Smooth muscle cell (in vitro differentiated cells): ENCODE measurements around the gene CRISPLD2. TPM values are rescaled to one million over a fixed set of nuclear protein-coding genes. Genes with fewer than 3 reads are reported as not detected.

ENCODE experiments used
- DNase-seq: peaks from one replicate; lab custom pipeline; 2025; ENCODE audit not compliant: unreplicated experiment; lab: John Stamatoyannopoulos, UW
- H2AFZ ChIP-seq: fragments of 200-600 bp; sonication (generic); 2 replicates; pipeline ENCODE4 v1.6.0; 2016; ENCODE audit warnings: antibody characterized with exemption, low read depth, mild to moderate bottlenecking
- H3F3A ChIP-seq: fragments of 200-600 bp; sonication (generic); 2 replicates; pipeline ENCODE4 v1.6.0; 2017; ENCODE audit warnings: antibody characterized with exemption, low read depth
- H3K27ac ChIP-seq: fragments of 200-600 bp; sonication (generic); 2 replicates; pipeline ENCODE4 v1.5.1; 2016; ENCODE audit warnings: low read depth, mild to moderate bottlenecking
- H3K27me3 ChIP-seq: fragments of 200-600 bp; sonication (generic); 2 replicates; pipeline ENCODE4 v1.6.1; 2016; ENCODE audit warnings: low read depth, mild to moderate bottlenecking
- H3K36me3 ChIP-seq: fragments of 200-600 bp; sonication (generic); 2 replicates; pipeline ENCODE4 v1.5.1; 2016; ENCODE audit warnings: low read depth
- H3K4me1 ChIP-seq: fragments of 200-600 bp; sonication (generic); 2 replicates; pipeline ENCODE4 v1.5.1; 2016; ENCODE audit warnings: low read depth
- H3K4me2 ChIP-seq: fragments of 200-600 bp; sonication (generic); 2 replicates; pipeline ENCODE4 v1.6.0; 2016; ENCODE audit warnings: mild to moderate bottlenecking
- H3K4me3 ChIP-seq: fragments of 200-600 bp; sonication (generic); 2 replicates; pipeline ENCODE4 v1.5.1; 2016; ENCODE audit warnings: mild to moderate bottlenecking
- H3K79me2 ChIP-seq: fragments of 200-600 bp; sonication (generic); 2 replicates; pipeline ENCODE4 v1.6.0; 2016; ENCODE audit warnings: low read depth, mild to moderate bottlenecking
- H3K9ac ChIP-seq: fragments of 200-600 bp; sonication (generic); 2 replicates; pipeline ENCODE4 v1.6.0; 2016; ENCODE audit warnings: low read depth
- H3K9me3 ChIP-seq: fragments of 200-600 bp; sonication (generic); replicated peaks from 2 replicates; pipeline ENCODE4 v1.5.1; 2016; ENCODE audit warnings: low read depth
- H4K20me1 ChIP-seq: fragments of 200-600 bp; sonication (generic); 2 replicates; pipeline ENCODE4 v1.6.0; 2016; ENCODE audit warnings: low read depth
- CTCF ChIP-seq: fragments of 200-600 bp; sonication (generic); IDR thresholded peaks from 2 replicates; pipeline ENCODE4 v1.5.1; 2017; ENCODE audit warnings: borderline replicate concordance, mild to moderate bottlenecking, antibody characterized with exemption; ENCODE audit not compliant: insufficient read depth, poor library complexity, severe bottlenecking
- WGBS: methylation state at CpG from one replicate; pipeline ENCODE4 v1.1.7; 2016; ENCODE audit warnings: low lambda C conversion rate; 5-methylcytosine and 5-hydroxymethylcytosine counted together
- polyA plus RNA-seq: library from polyadenylated mRNA; unstranded; fragments of >200 nt; fragmentation: Nextera tagmentation; extraction: Ambion mirVana; gene quantifications from 2 replicates; pipeline ENCODE4 v1.2.1, GENCODE V29; 2016
- total RNA-seq: library from RNA; depleted of rRNA; stranded (reverse); fragments of >200 nt; gene quantifications from 2 replicates; pipeline ENCODE4 v1.2.3, GENCODE V29; 2014

CRISPLD2 gene
- total and polyA plus RNA-seq, 2 experiments from 2014 or later = 63.1 to 105 TPM

GRCh38 chr16:84907051-84907450 lies 87.3 kb downstream of the CRISPLD2 start:
- no peaks in the 10 kb centered on the region for H3K27me3 ChIP-seq
- H3K9ac ChIP-seq = no peak overlapping the region
- no peaks in the 10 kb centered on the region for H4K20me1 ChIP-seq
- DNase-seq = no peak
- no peaks in the 10 kb centered on the region for H3K36me3 ChIP-seq
- no peak for TF ChIP-seq CTCF
- H3K4me2 ChIP-seq = peak overlapping the region; percentile 57
- H3K27ac ChIP-seq = peak overlapping the region; percentile 58
- no peak overlapping the region for H2AFZ ChIP-seq
- 97% methylated on average over 13 of the region's 13 CpGs for WGBS
- no peaks in the 10 kb centered on the region for H3K79me2 ChIP-seq
- no peak overlapping the region for H3K4me3 ChIP-seq
- H3K4me1 ChIP-seq = no peaks in the 10 kb centered on the region
- no peaks in the 10 kb centered on the region for H3K9me3 ChIP-seq
- peaks cover 17% of the 10 kb centered on the region for H3F3A ChIP-seq

- 14% methylated on average over 12 of the region's 12 CpGs for WGBS
- no peak overlapping the region for H2AFZ ChIP-seq
- H3F3A ChIP-seq = peaks cover 17% of the 10 kb centered on the region
- H3K27ac ChIP-seq = peak overlapping the region; percentile 58
- H3K27me3 ChIP-seq = no peaks in the 10 kb centered on the region
- no peaks in the 10 kb centered on the region for H4K20me1 ChIP-seq
- no peaks in the 10 kb centered on the region for H3K36me3 ChIP-seq
- no peaks in the 10 kb centered on the region for H3K79me2 ChIP-seq
- no peaks in the 10 kb centered on the region for H3K4me1 ChIP-seq
- H3K4me2 ChIP-seq = peak overlapping the region; percentile 57
- H3K9ac ChIP-seq = no peak overlapping the region
- H3K9me3 ChIP-seq = no peaks in the 10 kb centered on the region
- TF ChIP-seq CTCF = no peak
- DNase-seq = no peak
- no peak overlapping the region for H3K4me3 ChIP-seq
These were observed 87.8 kb downstream of the CRISPLD2 start for GRCh38 chr16:84907575-84907974.

DNA sequence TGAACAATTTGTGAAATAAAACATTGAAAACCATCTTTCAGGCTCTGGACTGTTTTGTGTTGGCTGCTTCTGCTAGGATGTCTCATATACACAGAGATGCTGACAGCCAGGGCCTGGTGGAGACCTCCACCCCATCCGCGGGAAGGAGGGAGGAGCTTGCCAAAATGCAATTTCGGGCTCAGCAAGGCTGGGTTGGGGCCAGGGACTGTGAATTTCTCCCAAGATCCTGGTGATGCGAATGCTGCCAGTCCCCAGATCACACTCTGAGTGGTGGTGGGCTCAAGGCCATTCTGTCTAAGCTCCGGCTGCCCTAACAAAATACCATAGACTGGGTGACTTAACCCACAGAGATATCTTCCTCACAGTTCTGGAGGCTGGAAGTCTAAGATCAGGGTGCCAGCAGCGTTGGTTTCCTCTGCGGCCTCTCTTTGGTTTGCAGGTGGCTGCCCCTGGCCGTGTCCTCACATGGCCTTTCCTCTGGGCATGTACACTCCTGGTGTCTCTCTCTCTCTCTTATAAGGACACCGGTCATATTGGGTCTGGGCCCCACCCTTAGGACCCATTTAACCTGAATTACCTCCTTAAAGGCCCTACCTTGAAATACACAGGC lies 89.8 kb downstream of the CRISPLD2 start:
- no peak for TF ChIP-seq CTCF
- Histone ChIP-seq H3K4me1 (no peaks in the 10 kb centered on the region), H3K27me3 (no peaks in the 10 kb centered on the region), H2AFZ (no peak overlapping the region), H3K36me3 (no peaks in the 10 kb centered on the region), H3F3A (peaks cover 17% of the 10 kb centered on the region), H3K9ac (no peak overlapping the region), H3K79me2 (no peaks in the 10 kb centered on the region), H4K20me1 (no peaks in the 10 kb centered on the region), H3K9me3 (no peaks in the 10 kb centered on the region), H3K27ac (no peak overlapping the region), H3K4me2 (no peak overlapping the region), H3K4me3 (no peak overlapping the region)
- WGBS = 80% methylated on average over 9 of the region's 9 CpGs
- DNase-seq = no peak
